Right lobe of liver (tissue), 6 donors: ENCODE measurements around the gene VILL. TPM values are rescaled to one million over a fixed set of nuclear protein-coding genes. Genes with fewer than 3 reads are reported as not detected.

ENCODE experiments used
- ATAC-seq, 4 donors: fragments of 200-7000 bp; cut with Tn5 transposase; one replicate each; pipeline ENCODE4 v1.9.1; 2020; ENCODE audit warnings: mild to moderate bottlenecking in 4 of 4, moderate library complexity in 4 of 4
- DNase-seq, 3 donors: peaks; one replicate each; pipeline ENCODE4 v3.0.0-alpha.2; 2020
- H3K27ac ChIP-seq, 3 donors: fragments of 200-600 bp; one replicate each; pipeline ENCODE4 v1.8.0; 2022
- H3K27me3 ChIP-seq, 2 donors: fragments of 200-600 bp; one replicate each; pipeline ENCODE4 v1.8.0; 2022
- H3K36me3 ChIP-seq, 4 donors: fragments of 200-600 bp; sonication (generic) in 1 of 4; one replicate each; pipeline versions ENCODE4 v1.5.1 to v1.8.0; 2017 to 2022; ENCODE audit warnings: control low read depth in 1 of 4
- H3K4me1 ChIP-seq, 4 donors: fragments of 200-600 bp; sonication (generic) in 1 of 4; one replicate each; pipeline versions ENCODE4 v1.5.1 to v1.8.0; 2017 to 2022; ENCODE audit warnings: control low read depth in 1 of 4
- H3K4me3 ChIP-seq, 3 donors: fragments of 200-600 bp; one replicate each; pipeline ENCODE4 v1.8.0; 2022
- H3K9me3 ChIP-seq, 4 donors: fragments of 200-600 bp; sonication (generic) in 1 of 4; one replicate each; pipeline versions ENCODE4 v1.5.1 to v1.8.0; 2017 to 2022; ENCODE audit warnings: control low read depth in 1 of 4
- CTCF ChIP-seq, 4 donors: fragments of 200-600 bp in 3 of 4; fragments of 450-650 bp in 1 of 4; IDR thresholded peaks; one replicate each; pipeline versions ENCODE4 v1.5.1 to v1.8.0; 2016 to 2022; ENCODE audit warnings: antibody characterized with exemption in 4 of 4, mild to moderate bottlenecking in 2 of 4
- POLR2A ChIP-seq: fragments of 450-650 bp; IDR thresholded peaks from one replicate; pipeline ENCODE4 v1.6.1; 2017; ENCODE audit warnings: antibody characterized with exemption, mild to moderate bottlenecking
- WGBS: methylation state at CpG from one replicate; pipeline ENCODE4 v1.1.6; 2018; ENCODE audit warnings: low coverage, low lambda C conversion rate; ENCODE audit not compliant: insufficient coverage; ENCODE audit errors: missing lambda C conversion rate; 5-methylcytosine and 5-hydroxymethylcytosine counted together
- intact Hi-C, 2 donors: fragments of 100-400 bp; cut with DNase I; formaldehyde crosslinking; loops; one replicate each; pipeline versions ENCODE4 v1.11.2 to v1.14.1; 2022
- total RNA-seq, 6 experiments: library from RNA; depleted of rRNA in 2 of 6; stranded (reverse); fragments of >200 nt in 2 of 6; fragmentation: NEBNext Ultra II Directional in 3 of 6; extraction: Animal tissue kit (Norgen Biotek cat#: 25700) in 3 of 6; gene quantifications; one replicate each; pipeline versions ENCODE4 v1.1.0 to v1.2.4, GENCODE V29; 2016 to 2023
- donor health status: DM: no; HTN: yes; CAD: no.
- donor health status: DM: no; HTN: no; CAD: no.
- donor health status: DM: no; HTN: no; CAD: no.
- donor health status: DM: no; HTN: yes; CAD: no.
- donor health status: DM: no; HTN: yes; CAD: no.

Gene VILL
- total RNA-seq, 6 experiments from 2014 or later, result 0.25 to 1.5 (median 0.97) TPM

- Histone ChIP-seq H3K4me1 (no peaks in the 10 kb centered on the region), H3K36me3 (no peaks in the 10 kb centered on the region), H3K27me3 (no peaks in the 10 kb centered on the region), H3K4me3 (no peak overlapping the region), H3K9me3 (no peaks in the 10 kb centered on the region), H3K27ac (no peak overlapping the region)
- WGBS, result 54% methylated on average over 2 of the region's 3 CpGs
- ATAC-seq, result no peak
- TF ChIP-seq POLR2A, result no peak
- TF ChIP-seq CTCF (IDR thresholded peaks at IDR 0.05), result no peak
- intact Hi-C loops, result no loop called here
- DNase-seq, result peak in 1 of 3 donors; percentile 27
Measured at GRCh38 chr3:38036906-38037305, 46.3 kb downstream of the VILL start.

GRCh38 chr3:38038447-38038911 lies 47.9 kb downstream of the VILL start:
- TF ChIP-seq POLR2A (no peak), CTCF (IDR thresholded peaks at IDR 0.05) (no peak)
- intact Hi-C loops, result no loop called here
- Histone ChIP-seq H3K27ac (no peak overlapping the region), H3K9me3 (no peaks in the 10 kb centered on the region), H3K4me3 (no peak overlapping the region), H3K36me3 (no peaks in the 10 kb centered on the region), H3K27me3 (no peaks in the 10 kb centered on the region), H3K4me1 (no peaks in the 10 kb centered on the region)
- ATAC-seq (no peak), DNase-seq (peak in 1 of 3 donors; percentile 34)
- WGBS, result 57% methylated on average over 5 of the region's 5 CpGs

GRCh38 chr3:38039101-38039898 lies 48.7 kb downstream of the VILL start, which contains the start of gene DLEC1:
Gene DLEC1, plus strand, starts transcription at chr3:38039208. Its CDS starts 18 bp downstream, at chr3:38039226.
- ATAC-seq (peak; percentile 58 to 75 (median 69)), DNase-seq (peak; percentile 65 to 75 (median 65))

GRCh38 chr3:38039899-38040261 lies 49.3 kb downstream of the VILL start:
- Histone ChIP-seq H3K9me3 (no peaks in the 10 kb centered on the region), H3K27me3 (no peaks in the 10 kb centered on the region), H3K4me3 (peak overlapping the region in 2 of 3 donors; percentile 17 to 45), H3K4me1 (no peaks in the 10 kb centered on the region), H3K27ac (no peak overlapping the region), H3K36me3 (no peaks in the 10 kb centered on the region)
- ATAC-seq, result peak; percentile 71 to 85 (median 84)
- TF ChIP-seq POLR2A, result no peak
- TF ChIP-seq CTCF (IDR thresholded peaks at IDR 0.05), result peak in 2 of 4 donors; percentile 6 to 15
- WGBS, result 38% methylated on average over 10 of the region's 11 CpGs
- intact Hi-C loops, result no loop called here
- DNase-seq, result peak; percentile 50 to 74 (median 52)

More at GRCh38 chr3:38039101-38039898, 48.7 kb downstream of the VILL start, which contains the start of gene DLEC1:
- H3K4me1 ChIP-seq, result no peaks in the 10 kb centered on the region
- 15% methylated on average over 32 of the region's 67 CpGs for WGBS
- intact Hi-C loops, result no loop called here
- H3K27ac ChIP-seq, result no peak within 1 kb of the TSS
- H3K4me3 ChIP-seq, result peak within 1 kb of the TSS; percentile 17 to 45 (median 39)
- no peaks in the 10 kb centered on the region for H3K36me3 ChIP-seq
- no peak for TF ChIP-seq CTCF (IDR thresholded peaks at IDR 0.05)
- no peak for TF ChIP-seq POLR2A
- no peaks in the 10 kb centered on the region for H3K27me3 ChIP-seq
- no peaks in the 10 kb centered on the region for H3K9me3 ChIP-seq
